ENCODE measurements around the gene UNC50. TPM values are rescaled to one million over a fixed set of nuclear protein-coding genes. Genes with fewer than 3 reads are reported as not detected.

The UNC50 gene
- total and polyA plus RNA-seq, 2 donors from 2014 or later: 53.2 to 58.0 TPM

DNA sequence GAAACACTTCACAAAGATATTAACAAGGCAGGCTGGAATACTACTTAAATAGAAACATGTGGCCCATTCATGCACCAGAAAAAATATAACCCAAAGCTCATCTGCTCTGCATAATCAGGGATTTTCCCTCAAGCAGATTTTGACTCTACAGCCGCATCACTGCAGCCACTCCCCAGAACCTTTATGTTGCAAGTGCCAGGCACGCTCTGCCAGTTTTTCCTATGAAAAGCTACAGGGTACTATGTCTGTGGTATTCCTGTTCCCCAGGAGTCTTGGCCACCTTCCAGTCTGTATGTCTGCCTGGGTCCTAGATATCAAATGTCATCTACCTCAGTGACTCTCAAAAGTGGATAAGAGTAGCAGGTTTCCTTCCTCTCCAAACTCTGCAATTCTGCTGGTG lies 3.8 kb upstream of the UNC50 start:
- H3K9ac ChIP-seq (ENCODE audit: low read length in 3 of 3): no peak overlapping the region
- FAIRE-seq (no peak), DNase-seq (no peak)
- no peaks in the 10 kb centered on the region for H3K9me3 ChIP-seq (ENCODE audit: control insufficient read depth in 2 of 3, insufficient read depth in 1 of 3, low read length in 3 of 3)
- H3K36me3 ChIP-seq (ENCODE audit: control insufficient read depth in 2 of 3, insufficient read depth in 3 of 3, low read length in 3 of 3): peaks cover 4 to 26% (median 6%) of the 10 kb centered on the region in 3 donors
- H3K4me1 ChIP-seq (ENCODE audit: control insufficient read depth in 2 of 3, insufficient read depth in 2 of 3, low read depth in 1 of 3, low read length in 3 of 3): peaks cover 5 to 18% (median 15%) of the 10 kb centered on the region in 3 donors
- intact Hi-C loops (cut with DNase I): no loop called here
- no peak overlapping the region for H3K4me3 ChIP-seq (ENCODE audit: low read length in 3 of 3)
- H3K27me3 ChIP-seq (ENCODE audit: control insufficient read depth, insufficient read depth, low read length): no peaks in the 10 kb centered on the region
- TF ChIP-seq, protein P1, sequence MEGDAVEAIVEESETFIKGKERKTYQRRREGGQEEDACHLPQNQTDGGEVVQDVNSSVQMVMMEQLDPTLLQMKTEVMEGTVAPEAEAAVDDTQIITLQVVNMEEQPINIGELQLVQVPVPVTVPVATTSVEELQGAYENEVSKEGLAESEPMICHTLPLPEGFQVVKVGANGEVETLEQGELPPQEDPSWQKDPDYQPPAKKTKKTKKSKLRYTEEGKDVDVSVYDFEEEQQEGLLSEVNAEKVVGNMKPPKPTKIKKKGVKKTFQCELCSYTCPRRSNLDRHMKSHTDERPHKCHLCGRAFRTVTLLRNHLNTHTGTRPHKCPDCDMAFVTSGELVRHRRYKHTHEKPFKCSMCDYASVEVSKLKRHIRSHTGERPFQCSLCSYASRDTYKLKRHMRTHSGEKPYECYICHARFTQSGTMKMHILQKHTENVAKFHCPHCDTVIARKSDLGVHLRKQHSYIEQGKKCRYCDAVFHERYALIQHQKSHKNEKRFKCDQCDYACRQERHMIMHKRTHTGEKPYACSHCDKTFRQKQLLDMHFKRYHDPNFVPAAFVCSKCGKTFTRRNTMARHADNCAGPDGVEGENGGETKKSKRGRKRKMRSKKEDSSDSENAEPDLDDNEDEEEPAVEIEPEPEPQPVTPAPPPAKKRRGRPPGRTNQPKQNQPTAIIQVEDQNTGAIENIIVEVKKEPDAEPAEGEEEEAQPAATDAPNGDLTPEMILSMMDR (IDR thresholded peaks at IDR 0.05; ENCODE audit: borderline replicate concordance, extremely low read depth, insufficient read depth): no peak
- H3K27ac ChIP-seq (ENCODE audit: low read depth in 2 of 2, low read length in 2 of 2): no peak overlapping the region

DNA sequence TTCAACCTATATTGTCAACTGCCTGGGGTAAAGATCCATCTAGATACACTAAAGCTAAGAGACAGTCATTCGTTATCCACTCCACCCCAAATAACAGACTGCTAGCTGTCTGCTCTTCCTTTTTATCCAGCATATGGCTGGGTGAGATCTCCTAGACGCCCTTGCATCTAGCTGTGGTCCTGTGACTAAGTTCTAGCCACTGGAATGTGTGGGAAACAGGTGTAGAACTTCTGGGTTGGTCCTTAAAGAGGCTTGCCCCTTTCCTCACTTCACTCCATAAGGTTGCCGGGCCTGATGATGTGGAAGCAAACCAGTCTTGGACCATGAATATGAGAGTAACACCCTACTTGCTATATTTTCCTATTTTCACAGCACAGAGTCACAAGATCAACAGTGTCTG lies 3.3 kb upstream of the UNC50 start:
- intact Hi-C loops (cut with DNase I): no loop called here

DNA sequence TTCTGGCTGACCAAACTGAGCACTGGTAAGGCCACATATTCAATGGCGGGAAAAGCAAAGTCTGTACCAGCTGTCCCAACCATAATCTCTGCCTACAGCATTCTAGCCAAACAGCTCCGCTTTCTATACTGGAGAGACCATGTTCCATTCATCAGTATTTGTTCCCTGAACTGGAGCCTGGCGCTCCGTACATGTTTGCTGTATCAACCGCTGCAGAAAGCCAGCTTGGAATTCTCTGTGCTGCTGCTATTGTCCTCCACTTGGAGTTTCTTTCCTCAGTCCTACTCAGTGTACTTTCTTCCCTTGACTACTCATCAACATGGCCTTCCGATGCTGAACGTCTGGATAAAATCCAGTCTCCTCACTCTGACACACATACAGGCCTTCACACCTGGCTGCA lies 2.0 kb upstream of the UNC50 start:
- Histone ChIP-seq H3K4me3 (ENCODE audit: low read length in 3 of 3) (no peak overlapping the region), H3K9me3 (ENCODE audit: control insufficient read depth in 2 of 3, insufficient read depth in 1 of 3, low read length in 3 of 3) (no peaks in the 10 kb centered on the region), H3K36me3 (ENCODE audit: control insufficient read depth in 2 of 3, insufficient read depth in 3 of 3, low read length in 3 of 3) (peaks cover 5 to 17% (median 9%) of the 10 kb centered on the region in 3 donors), H3K9ac (ENCODE audit: low read length in 3 of 3) (no peak overlapping the region), H3K4me1 (ENCODE audit: control insufficient read depth in 2 of 3, insufficient read depth in 2 of 3, low read depth in 1 of 3, low read length in 3 of 3) (peaks cover 5 to 32% (median 28%) of the 10 kb centered on the region in 3 donors), H3K27ac (ENCODE audit: low read depth in 2 of 2, low read length in 2 of 2) (no peak overlapping the region), H3K27me3 (ENCODE audit: control insufficient read depth, insufficient read depth, low read length) (no peaks in the 10 kb centered on the region)
- no peak for FAIRE-seq
- DNase-seq: no peak
- TF ChIP-seq, protein P1 (IDR thresholded peaks at IDR 0.05; ENCODE audit: borderline replicate concordance, extremely low read depth, insufficient read depth): no peak
- intact Hi-C loops (cut with DNase I): no loop called here

More for the DNA sequence above, 3.3 kb upstream of the UNC50 start:
- peaks cover 5 to 23% (median 21%) of the 10 kb centered on the region in 3 donors for H3K4me1 ChIP-seq (ENCODE audit: control insufficient read depth in 2 of 3, insufficient read depth in 2 of 3, low read depth in 1 of 3, low read length in 3 of 3)
- no peak overlapping the region for H3K27ac ChIP-seq (ENCODE audit: low read depth in 2 of 2, low read length in 2 of 2)
- FAIRE-seq: no peak
- no peaks in the 10 kb centered on the region for H3K27me3 ChIP-seq (ENCODE audit: control insufficient read depth, insufficient read depth, low read length)
- no peaks in the 10 kb centered on the region for H3K9me3 ChIP-seq (ENCODE audit: control insufficient read depth in 2 of 3, insufficient read depth in 1 of 3, low read length in 3 of 3)
- no peak overlapping the region for H3K4me3 ChIP-seq (ENCODE audit: low read length in 3 of 3)
- no peak for DNase-seq
- TF ChIP-seq, protein P1 (IDR thresholded peaks at IDR 0.05; ENCODE audit: borderline replicate concordance, extremely low read depth, insufficient read depth): no peak
- H3K9ac ChIP-seq (ENCODE audit: low read length in 3 of 3): no peak overlapping the region
- H3K36me3 ChIP-seq (ENCODE audit: control insufficient read depth in 2 of 3, insufficient read depth in 3 of 3, low read length in 3 of 3): peaks cover 4 to 21% (median 6%) of the 10 kb centered on the region in 3 donors

DNA sequence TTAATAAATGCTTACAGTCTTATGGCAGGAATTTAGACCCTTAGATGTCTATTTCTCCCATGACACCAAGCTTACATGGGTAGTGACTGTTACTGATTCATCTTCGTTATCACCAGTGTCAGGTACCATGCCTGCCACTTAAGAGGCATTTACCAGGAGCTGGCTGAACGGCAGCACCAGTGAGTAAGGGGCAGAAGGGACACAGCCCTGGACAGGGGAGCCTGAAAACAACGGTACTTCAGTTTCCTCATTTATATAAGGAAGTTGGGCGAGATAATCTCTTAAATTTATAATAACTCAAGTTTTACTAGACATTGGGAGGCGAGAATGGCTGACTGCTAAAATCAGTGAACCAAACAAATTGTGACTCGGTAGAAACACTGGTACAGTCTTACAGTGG lies 1.3 kb upstream of the UNC50 start:
- no peak for DNase-seq
- peaks cover 5 to 32% (median 28%) of the 10 kb centered on the region in 3 donors for H3K4me1 ChIP-seq (ENCODE audit: control insufficient read depth in 2 of 3, insufficient read depth in 2 of 3, low read depth in 1 of 3, low read length in 3 of 3)
- H3K27me3 ChIP-seq (ENCODE audit: control insufficient read depth, insufficient read depth, low read length): no peaks in the 10 kb centered on the region
- peak overlapping the region; percentile 77 to 87 (median 87) for H3K9ac ChIP-seq (ENCODE audit: low read length in 3 of 3)
- FAIRE-seq: no peak
- no peak overlapping the region for H3K27ac ChIP-seq (ENCODE audit: low read depth in 2 of 2, low read length in 2 of 2)
- H3K36me3 ChIP-seq (ENCODE audit: control insufficient read depth in 2 of 3, insufficient read depth in 3 of 3, low read length in 3 of 3): peaks cover 6 to 14% (median 9%) of the 10 kb centered on the region in 3 donors
- H3K9me3 ChIP-seq (ENCODE audit: control insufficient read depth in 2 of 3, insufficient read depth in 1 of 3, low read length in 3 of 3): no peaks in the 10 kb centered on the region
- TF ChIP-seq, protein P1 (IDR thresholded peaks at IDR 0.05; ENCODE audit: borderline replicate concordance, extremely low read depth, insufficient read depth): no peak
- peak overlapping the region; percentile 89 to 94 (median 91) for H3K4me3 ChIP-seq (ENCODE audit: low read length in 3 of 3)
- intact Hi-C loops (cut with DNase I): no loop called here

All from kidney (tissue), 14 donors.